ENCODE results near the gene OR1J2.

The OR1J2 gene

DNA sequence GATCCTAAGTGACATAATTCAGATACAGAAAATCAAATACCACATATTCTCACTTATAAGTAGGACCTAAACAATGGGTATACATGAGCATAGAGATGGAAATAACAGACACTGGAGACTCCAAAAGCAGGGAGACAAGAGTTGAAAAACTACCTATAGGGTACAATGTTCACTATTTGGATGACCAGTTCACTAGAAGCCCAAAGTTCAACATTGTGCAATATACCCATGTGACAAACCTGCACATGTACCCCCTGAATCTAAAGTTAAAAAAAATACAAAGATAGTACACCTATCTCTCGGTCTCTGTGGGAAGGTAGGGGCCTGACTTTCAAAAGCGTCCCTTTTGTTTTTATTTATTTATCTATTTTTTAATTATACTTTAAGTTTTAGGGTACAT, 28.2 kb downstream of the OR1J2 start:
- FAIRE-seq (no peak), DNase-seq (ENCODE audit: insufficient read length, low spot score) (no peak)
- TF ChIP-seq PAX5 (IDR thresholded peaks at IDR 0.05; ENCODE audit: insufficient read depth, low read length, severe bottlenecking) (no peak), TAF1 (IDR thresholded peaks at IDR 0.05; ENCODE audit: low read depth, low read length) (no peak), POU2F2 (IDR thresholded peaks at IDR 0.05; ENCODE audit: low read depth, low read length) (no peak), SPI1 (IDR thresholded peaks at IDR 0.05; ENCODE audit: low read depth, low read length) (no peak), POLR2A (IDR thresholded peaks at IDR 0.05; ENCODE audit: low read depth, low read length) (no peak), POLR2AphosphoS5 (IDR thresholded peaks at IDR 0.05; ENCODE audit: low read depth, low read length) (no peak)

GRCh38 chr9:122546196-122546595, 35.6 kb downstream of the OR1J2 start:
- FAIRE-seq, result no peak
- TF ChIP-seq TAF1 (IDR thresholded peaks at IDR 0.05; ENCODE audit: low read depth, low read length) (no peak), POLR2A (IDR thresholded peaks at IDR 0.05; ENCODE audit: low read depth, low read length) (no peak), SPI1 (IDR thresholded peaks at IDR 0.05; ENCODE audit: low read depth, low read length) (no peak), POLR2AphosphoS5 (IDR thresholded peaks at IDR 0.05; ENCODE audit: low read depth, low read length) (no peak), POU2F2 (IDR thresholded peaks at IDR 0.05; ENCODE audit: low read depth, low read length) (no peak), PAX5 (IDR thresholded peaks at IDR 0.05; ENCODE audit: insufficient read depth, low read length, severe bottlenecking) (no peak)
- no peak for DNase-seq (ENCODE audit: insufficient read length, low spot score)

DNA sequence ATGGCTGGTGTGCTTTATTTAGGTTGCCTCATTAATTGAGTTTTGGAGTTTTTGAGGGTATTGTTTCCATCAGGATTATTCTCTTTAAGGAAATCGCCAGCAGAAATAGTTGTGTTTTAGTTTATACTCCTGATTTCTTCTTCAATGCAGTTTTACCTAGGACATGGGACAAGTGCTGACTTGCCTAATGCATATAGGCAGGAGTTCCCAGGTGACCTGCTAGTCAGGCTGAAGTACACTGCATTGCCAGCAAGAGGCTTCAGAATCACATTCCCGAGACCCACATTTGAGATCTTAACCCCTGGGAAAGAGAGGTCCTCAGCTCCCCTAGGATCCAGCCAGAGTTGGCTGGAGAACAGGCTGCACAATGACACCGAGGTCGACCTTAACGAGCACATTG, 40.8 kb downstream of the OR1J2 start:
- DNase-seq (ENCODE audit: insufficient read length, low spot score) (no peak), FAIRE-seq (no peak)

GRCh38 chr9:122552812-122553211, 42.2 kb downstream of the OR1J2 start, which contains the start of gene OR1N2:
TSS of gene OR1N2 (plus strand) at chr9:122553112. CDS start at chr9:122553212, 100 bp downstream.
- DNase-seq (ENCODE audit: insufficient read length, low spot score) (no peak), FAIRE-seq (no peak)
- TF ChIP-seq PAX5 (IDR thresholded peaks at IDR 0.05; ENCODE audit: insufficient read depth, low read length, severe bottlenecking) (no peak), SPI1 (IDR thresholded peaks at IDR 0.05; ENCODE audit: low read depth, low read length) (peak; percentile 50; the same call in 1 of the 2 replicates), POLR2A (IDR thresholded peaks at IDR 0.05; ENCODE audit: low read depth, low read length) (no peak), POLR2AphosphoS5 (IDR thresholded peaks at IDR 0.05; ENCODE audit: low read depth, low read length) (no peak), TAF1 (IDR thresholded peaks at IDR 0.05; ENCODE audit: low read depth, low read length) (no peak), POU2F2 (IDR thresholded peaks at IDR 0.05; ENCODE audit: low read depth, low read length) (no peak)

More for the DNA sequence above, 40.8 kb downstream of the OR1J2 start:
- no peak for TF ChIP-seq POLR2AphosphoS5 (IDR thresholded peaks at IDR 0.05; ENCODE audit: low read depth, low read length)
- TF ChIP-seq POLR2A (IDR thresholded peaks at IDR 0.05; ENCODE audit: low read depth, low read length), result no peak
- TF ChIP-seq TAF1 (IDR thresholded peaks at IDR 0.05; ENCODE audit: low read depth, low read length), result no peak
- TF ChIP-seq POU2F2 (IDR thresholded peaks at IDR 0.05; ENCODE audit: low read depth, low read length), result no peak
